ENCODE data around the gene RINL.

Gene RINL

DNA sequence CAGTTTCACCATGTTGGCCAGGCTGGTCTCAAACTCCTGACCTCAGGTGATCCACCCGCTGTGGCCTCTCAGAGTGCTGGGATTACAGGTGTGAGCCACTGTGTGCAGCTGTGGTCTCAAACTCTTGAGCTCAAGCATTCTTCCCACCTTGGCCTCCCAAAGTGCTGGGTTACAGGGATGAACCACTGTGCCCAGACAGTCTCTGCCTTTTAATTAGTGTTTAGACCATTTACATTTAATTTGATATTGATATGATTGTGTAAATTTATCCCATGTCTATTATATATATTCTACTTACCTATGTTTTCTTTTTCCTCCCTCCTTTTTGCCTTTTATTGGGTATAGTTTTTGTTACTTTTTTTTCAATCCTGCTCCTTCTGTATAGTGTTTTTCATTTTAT lies 23.6 kb upstream of the RINL start:
- DNase-seq (ENCODE audit: extremely low read depth, low read depth), result no peak
- TF ChIP-seq, protein P1, sequence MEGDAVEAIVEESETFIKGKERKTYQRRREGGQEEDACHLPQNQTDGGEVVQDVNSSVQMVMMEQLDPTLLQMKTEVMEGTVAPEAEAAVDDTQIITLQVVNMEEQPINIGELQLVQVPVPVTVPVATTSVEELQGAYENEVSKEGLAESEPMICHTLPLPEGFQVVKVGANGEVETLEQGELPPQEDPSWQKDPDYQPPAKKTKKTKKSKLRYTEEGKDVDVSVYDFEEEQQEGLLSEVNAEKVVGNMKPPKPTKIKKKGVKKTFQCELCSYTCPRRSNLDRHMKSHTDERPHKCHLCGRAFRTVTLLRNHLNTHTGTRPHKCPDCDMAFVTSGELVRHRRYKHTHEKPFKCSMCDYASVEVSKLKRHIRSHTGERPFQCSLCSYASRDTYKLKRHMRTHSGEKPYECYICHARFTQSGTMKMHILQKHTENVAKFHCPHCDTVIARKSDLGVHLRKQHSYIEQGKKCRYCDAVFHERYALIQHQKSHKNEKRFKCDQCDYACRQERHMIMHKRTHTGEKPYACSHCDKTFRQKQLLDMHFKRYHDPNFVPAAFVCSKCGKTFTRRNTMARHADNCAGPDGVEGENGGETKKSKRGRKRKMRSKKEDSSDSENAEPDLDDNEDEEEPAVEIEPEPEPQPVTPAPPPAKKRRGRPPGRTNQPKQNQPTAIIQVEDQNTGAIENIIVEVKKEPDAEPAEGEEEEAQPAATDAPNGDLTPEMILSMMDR (IDR thresholded peaks at IDR 0.05; ENCODE audit: low read depth, low read length), result no peak

DNA sequence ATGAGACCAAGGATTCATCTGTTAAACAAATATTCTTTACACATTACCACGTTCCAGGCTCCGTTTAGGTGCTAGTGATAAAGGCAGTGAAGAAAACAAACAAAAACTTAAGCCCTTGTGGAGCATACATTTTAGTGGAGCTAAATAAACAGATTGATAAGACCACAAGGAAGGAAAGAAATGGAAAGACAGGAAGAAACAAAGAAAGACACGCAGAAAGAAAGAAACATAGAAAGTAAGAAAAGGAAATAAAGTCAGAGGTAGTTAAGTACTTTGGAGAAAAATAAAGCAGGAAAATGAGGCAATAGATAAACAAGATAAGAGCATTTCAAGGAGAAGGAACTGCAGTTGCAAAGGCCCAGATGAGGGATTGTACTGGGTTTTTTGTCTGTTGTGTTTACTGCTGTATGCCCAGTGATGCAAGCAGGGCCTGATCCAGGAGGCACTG lies 22.7 kb upstream of the RINL start:
- TF ChIP-seq, protein P1 (IDR thresholded peaks at IDR 0.05; ENCODE audit: low read depth, low read length), result no peak
- DNase-seq (ENCODE audit: extremely low read depth, low read depth), result no peak

DNA sequence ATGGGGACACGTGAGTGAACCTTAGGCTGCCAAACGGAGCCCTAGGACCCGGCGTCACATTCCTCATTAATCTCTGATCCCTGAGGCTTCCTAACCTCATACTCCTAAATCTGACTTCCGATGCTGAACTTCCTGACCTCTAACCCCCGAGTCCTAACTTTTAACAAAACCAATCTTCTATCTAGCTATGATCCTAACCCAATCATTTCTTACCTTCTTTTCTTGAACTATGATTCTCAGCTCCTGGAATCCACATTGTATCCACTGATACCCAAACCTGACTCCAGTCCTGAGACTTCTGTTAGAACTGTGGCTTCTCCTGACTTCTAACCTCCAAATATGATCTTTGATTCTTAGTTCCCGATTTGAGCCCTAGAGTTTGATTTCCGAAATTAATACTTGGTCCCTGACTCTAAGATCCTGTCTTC lies 22.1 kb upstream of the RINL start:
- DNase-seq (ENCODE audit: extremely low read depth, low read depth), result no peak

DNA sequence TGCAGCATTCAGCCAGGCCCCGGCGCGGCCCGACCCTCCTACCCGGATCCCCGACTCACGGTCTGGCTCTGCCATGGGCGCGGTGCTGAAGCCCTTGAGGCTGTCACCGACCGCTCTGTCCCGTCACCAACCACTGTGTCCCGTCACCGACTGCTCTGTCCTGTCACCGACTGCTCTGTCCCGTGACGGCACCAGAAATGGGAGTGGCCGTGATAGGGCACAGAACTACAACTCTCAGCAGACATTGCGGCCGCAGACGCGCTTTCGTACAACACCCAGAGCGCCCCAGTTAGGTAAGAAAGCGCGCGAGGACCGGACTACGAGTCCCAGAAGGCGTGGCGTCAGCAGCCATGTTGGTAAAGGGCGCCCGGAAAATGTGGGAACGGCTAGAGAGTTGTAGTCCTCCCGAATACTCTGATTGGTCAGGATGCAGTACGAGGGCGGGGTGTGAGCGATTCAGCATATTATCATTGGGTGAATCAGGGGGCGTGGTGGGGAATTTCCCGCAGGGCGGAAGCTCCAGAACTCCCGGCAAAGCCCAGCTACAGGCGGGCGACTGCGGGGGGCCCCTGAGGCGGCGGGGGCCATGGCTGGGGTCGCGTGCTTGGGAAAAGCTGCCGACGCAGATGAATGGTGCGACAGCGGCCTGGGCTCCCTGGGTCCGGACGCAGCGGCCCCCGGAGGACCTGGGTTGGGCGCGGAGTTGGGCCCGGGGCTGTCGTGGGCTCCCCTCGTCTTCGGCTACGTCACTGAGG lies 21.5 kb upstream of the RINL start, which contains the start of the genes NFKBIB and SIRT2:
Gene NFKBIB, plus strand, starts transcription at position 523 of the 755 bp plus-strand sequence. Its CDS starts 64 bp downstream, at position 587.
Gene SIRT2, minus strand, starts transcription at position 172 of the 755 bp plus-strand sequence. Its CDS starts 97 bp downstream, at position 75.
- peak; percentile 97 for DNase-seq (ENCODE audit: extremely low read depth, low read depth)
- TF ChIP-seq, protein P1 (IDR thresholded peaks at IDR 0.05; ENCODE audit: low read depth, low read length), result no peak; the same call in 1 of the 2 replicates

More for the DNA sequence above, 22.1 kb upstream of the RINL start:
- TF ChIP-seq, protein P1 (IDR thresholded peaks at IDR 0.05; ENCODE audit: low read depth, low read length), result no peak

DNA sequence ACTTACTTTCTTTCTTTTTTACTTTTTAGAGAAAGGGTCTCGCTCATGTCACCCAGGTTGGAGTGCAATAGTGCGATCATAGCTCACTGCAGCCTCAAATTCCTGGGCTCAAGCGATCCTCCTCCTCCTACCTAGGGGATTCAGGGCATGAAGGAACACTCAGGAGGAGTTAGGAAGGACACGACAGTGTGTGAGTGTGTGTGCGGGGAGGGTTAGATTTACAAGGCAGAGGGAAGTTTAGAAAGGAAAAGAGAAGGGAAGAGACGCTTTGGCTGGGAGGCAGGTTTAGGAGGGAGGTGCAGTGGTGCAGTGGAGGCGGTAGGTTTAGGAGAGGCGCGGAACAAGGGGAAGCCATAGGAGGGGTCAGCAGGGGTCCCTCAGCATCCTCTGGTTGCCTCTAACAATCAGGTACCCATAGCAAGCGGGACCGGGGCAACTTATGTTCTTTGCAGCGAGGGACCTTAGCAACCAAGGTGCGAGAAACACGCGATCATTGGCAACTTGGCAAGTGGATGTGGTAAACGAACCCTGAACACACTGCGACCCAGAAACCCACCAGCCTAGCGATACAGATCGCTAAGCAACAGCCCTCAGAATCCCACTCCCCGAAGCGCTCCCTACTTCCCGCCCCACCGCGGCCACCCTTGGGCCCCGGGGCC lies 20.8 kb upstream of the RINL start:
- no peak for DNase-seq (ENCODE audit: extremely low read depth, low read depth)
- TF ChIP-seq, protein P1 (IDR thresholded peaks at IDR 0.05; ENCODE audit: low read depth, low read length), result no peak

DNA sequence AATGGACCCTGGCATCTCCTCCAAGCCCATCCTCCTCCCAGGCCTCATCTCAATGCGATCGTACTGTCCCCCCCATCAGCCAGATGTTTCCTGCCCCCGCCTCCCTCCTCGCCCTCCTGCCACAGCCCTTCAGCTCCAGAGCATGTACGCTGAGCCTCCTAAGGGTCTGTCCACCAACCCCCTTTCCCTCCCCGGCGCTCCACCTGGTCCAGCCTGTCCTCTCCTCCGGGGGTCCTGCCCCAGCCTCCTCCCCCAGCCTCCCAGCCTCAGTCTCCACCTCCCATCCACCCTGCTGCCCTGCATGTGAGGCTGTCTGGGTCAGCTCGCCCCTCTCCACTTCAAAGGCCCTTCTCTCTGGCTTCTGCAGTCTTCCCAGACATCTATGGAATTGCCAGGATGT lies 16.9 kb upstream of the RINL start:
- TF ChIP-seq, protein P1 (IDR thresholded peaks at IDR 0.05; ENCODE audit: low read depth, low read length), result no peak
- DNase-seq (ENCODE audit: extremely low read depth, low read depth), result no peak

DNA sequence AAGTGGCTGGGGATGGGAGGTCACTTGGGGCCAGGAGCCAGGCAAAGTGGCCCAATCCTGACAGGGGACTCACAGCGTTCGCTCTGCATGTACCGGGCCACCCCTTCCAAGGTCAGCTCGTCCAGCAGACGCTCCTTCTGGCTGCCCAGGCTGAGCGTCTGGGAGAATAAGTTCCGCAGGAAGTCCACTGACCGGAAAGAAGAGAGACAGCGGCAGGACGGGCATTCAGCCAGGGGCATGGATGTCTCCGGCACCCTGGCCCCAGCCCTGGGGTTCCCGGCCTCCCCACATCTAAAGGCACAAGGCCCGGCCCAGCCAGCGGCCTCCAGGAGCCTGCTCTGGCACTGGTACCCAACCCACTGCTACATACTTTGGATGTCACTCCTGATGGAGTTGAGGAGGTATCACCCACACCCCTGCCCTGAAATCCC lies 15.3 kb upstream of the RINL start:
- TF ChIP-seq, protein P1 (IDR thresholded peaks at IDR 0.05; ENCODE audit: low read depth, low read length), result no peak

More for the DNA sequence above, 15.3 kb upstream of the RINL start:
- no peak for DNase-seq (ENCODE audit: extremely low read depth, low read depth)

All from AG09319 (cell line).